Measurements from ENCODE around the gene TNFRSF4.
A peak's percentile ranks its signal among the peaks of the same experiment; 100 is the strongest.

The TNFRSF4 gene

DNA sequence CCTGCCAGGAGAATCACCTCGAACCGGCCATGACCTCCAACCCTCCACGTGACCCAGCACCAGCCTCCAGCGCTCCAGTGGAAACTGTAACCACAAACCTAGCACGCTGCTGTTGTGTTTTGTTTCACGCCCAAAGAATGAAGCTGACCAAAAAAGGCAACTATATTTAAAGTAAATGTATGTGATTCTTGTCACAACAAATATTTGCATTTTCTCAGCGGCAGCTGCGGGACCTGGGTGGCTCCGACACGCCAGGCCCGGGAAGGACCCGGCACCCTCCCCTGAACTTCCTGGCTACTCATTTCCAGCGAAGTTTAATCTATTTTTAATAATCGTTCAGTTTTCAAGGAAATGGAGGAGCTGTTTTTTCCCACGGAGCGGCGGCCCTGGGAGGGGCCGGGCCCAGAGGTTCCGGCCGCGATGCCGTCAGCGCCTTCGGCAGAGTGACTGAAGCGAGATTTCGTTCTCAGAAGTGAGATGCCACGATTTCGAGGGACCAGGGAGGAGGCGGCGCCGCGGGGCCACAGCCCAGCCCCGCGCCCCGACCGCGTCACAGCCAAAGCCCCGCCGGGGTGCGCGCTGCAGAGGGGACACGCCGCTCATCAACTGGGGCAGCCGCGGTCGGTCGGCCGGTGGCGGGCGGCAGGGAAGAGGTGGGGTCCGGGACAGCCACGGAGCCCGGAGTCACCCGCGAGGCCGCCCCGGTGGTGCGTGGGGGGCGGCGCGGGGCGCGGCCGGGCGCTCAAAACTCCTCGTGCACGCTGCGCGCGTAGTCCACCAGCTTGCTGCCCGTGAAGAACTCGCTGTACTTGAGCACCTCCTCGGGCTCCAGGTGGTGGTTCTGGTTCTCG lies 3.0 kb upstream of the TNFRSF4 start:
- no peak for DNase-seq

GRCh38 chr1:1215881-1216605 lies 2.1 kb upstream of the TNFRSF4 start:
- DNase-seq = no peak

DNA sequence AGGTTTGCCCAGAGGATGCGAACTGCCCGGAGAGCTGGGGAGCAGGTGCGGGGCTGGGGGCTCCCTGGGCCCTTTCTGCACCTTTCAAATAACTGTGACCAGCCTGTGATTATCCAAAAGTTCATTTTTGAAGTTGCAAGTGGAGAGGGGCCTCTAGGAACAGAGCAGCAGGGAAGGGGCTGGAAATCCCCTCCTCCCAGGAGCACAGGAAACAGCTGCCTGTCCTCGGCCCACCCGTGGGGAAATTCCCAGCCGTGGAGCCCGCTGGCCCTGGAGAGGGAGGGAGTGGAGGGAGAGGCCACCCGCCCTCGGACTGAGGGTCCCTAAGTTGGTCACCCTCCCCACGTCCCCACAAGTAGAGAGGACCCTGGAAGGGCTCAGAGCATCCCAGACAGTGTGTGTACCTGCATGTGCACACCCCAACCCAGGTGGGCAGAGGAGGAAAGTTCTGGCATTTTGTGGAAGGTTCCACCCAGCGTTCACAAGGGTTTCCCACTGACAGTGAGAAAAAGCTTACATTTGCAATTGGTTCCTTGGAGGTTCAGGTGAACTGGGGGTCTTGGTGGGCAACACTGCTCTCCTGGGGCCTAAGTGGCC lies 1.2 kb upstream of the TNFRSF4 start:
- no peak for DNase-seq

DNA sequence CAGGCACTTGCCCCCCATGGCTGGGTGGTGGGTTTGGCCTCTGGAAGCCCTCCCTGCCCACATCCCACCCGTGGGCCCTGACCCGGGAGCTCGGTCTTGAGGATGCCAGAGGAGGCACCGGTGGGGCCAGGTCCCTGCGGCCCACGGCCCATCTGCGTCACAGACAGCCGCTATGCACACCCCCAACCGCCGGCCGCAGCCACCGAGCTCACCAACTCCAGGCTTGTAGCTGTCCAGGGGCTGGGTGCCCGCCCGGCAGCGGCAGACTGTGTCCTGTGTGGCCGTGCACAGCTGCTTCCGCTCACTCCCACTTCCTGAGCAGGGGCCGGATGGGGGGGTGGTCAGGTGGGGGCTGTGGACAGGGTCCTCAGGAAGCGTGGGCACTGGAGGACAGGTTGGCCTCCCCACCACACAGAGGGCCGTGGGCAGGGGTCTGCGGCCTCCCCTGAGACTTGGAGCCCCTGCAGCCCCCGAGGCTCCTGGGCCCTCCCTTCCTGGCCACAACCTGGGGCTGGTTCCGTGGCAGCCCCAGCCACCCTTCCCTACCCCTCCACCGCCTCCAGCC lies 1.1 kb downstream of the TNFRSF4 start:
- no peak for DNase-seq

DNA sequence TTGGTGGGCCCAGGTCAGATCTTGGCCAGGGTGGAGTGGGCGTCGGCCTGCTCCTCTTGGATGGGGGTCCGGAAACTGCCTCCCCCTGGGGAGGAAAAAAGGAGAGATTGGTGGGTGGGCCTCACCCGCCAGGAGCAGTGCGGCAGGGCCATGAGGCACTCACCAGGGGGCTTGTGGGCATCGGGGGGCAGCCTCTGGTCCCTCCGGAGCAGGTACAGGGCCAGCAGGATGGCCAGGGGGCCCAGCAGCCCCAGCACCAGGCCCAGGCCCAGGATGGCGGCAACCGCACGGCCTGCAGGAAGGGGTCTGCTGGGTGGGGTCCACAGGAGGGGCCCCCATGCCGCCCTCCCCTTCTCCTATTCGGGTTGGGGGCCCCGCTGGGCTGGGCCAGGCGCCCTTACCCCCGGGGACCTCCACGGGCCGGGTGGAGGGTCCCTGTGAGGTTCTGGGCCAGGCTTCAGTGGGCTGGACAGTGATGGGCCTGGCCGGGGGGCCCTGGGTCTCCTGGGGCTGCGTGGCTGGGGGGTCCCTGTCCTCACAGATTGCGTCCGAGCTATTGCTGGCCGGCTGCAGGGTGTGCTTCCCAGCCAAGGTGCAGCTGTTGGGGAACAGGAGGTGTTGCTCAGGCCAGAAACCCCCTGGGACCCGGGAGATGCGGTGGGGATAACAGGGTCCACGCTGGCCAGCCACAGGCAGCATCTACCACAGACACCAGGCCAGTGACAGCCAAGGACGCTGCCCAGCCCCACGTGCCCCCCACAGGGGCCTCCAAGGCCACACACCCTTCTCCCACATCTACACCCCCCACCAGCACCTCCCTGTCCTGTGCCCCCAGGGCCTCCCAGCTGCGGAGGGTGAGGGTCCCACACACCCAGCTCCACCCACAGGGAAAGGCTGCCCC lies 2.2 kb downstream of the TNFRSF4 start:
- no peak for DNase-seq

DNA sequence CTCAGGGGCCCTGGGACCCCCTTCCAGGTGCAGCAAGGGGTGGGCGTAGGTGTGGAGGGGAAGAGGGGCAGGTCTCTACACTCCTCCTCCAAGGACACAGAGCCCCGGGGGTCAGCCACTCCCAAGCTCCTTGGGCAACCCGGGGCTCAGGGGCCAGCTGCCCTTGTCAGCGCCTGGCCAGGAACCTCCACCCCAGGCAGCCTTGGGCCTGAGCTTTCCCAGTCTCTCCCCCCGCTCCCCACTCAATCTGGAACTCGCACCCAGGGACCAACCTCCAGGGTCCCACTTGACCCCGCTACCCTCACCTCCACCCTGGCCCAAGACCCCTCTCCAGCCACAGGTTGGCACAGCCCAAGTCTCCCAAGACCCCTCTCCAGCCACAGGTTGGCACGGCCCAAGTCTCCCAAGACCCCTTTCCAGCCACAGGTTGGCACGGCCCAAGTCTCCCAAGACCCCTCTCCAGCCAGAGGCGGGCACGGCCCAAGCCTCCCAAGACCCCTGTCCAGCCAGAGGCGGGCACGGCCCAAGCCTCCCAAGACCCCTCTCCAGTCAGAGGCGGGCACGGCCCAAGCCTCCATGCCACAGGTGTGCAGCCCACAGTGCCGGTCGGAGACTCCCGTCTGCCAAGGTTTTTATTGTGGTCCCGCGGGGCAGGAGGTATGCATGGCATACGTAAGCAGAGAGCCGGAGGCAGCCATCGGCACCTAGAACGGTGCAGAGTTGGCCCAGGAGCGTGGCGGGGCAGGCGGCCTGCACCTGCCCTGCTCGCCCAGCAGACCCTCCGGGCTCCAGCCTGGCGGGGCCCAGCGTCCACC lies 3.0 kb downstream of the TNFRSF4 start:
- no peak for DNase-seq

DNA sequence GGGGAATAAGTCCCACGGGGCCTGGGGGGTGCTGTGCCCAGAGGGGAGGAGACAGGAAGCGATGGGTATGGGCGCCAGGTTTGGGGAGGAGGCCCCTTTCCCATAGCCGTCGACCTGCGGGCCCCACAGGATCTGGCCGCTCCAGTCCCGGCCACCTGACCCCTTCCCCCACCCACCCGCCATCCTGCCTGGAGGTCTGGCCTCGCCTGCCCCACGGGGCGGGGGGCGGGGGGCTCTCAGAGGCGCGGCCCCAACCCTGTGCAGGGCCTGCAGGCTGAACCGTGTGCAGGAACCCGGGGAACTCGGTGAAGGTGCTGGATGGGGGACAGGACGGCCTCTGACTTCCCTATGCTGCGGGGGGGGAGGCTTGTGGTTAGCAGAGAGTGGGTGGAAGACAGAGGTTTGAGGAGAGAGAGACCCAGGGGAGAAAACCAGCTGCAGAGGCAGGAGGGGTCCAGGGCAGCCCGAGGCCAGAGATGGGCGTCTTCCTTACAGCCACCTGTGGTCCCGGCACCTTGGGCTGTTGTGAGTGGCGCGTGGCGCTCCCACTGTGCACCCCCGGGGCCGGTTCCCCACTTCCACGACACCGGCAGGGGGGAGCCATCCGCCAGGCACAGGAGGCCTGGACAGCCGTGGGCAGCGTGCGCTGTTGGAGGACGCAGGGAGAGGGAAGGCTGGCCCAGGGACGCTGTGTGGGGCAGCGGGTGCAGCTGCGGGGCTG lies 5.1 kb downstream of the TNFRSF4 start:
- no peak for DNase-seq

DNA sequence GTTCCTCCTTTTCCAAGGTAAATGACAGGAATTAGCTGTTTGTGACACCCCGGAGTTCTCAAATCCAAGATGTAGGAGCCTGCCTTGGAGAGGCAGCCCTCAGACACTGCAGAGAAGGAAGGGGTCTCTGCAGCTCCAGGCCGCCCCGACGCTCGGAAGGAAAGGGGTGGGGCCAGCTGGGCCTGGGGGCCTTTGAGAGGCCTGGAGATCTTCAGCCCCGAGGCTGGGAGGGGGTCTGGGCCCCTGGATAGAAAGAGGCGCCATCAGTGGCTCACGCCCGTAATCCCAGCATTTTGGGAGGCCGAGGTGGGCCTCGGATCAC lies 6.4 kb downstream of the TNFRSF4 start:
- DNase-seq = no peak

- DNase-seq = no peak
Observed at GRCh38 chr1:1206966-1207531, 6.9 kb downstream of the TNFRSF4 start.

DNA sequence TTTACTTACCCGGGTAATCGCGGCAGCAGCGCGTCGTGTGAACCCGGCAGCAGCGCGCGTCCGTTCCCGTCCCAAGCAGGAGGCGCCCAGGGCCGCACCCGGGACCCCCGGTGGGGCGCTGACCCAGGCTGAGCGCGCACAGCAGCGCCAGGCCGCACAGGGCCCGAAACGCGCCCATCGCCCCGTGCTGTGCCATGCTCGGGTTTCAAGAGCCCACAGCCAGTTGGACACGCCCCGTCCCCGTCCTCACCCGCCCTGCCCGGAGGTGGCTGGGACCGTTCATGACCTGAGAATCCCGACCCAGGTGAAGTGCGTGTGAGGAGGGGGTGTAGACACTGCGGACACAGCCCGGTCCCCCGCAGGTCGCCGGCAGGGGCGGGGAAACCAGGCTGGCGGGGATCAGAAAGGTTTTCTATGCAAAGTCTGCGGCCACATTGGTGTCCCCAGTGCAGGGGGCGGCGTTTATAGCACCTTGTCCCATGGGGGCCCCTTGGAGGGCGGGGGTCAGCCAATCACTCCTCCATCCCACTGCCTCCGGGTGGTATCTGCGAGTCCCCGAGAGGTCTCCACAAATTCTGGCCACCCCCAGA lies 7.5 kb downstream of the TNFRSF4 start, which contains the start of gene TNFRSF18:
Gene TNFRSF18 (minus strand): TSS at position 217 of the 590 bp plus-strand sequence. CDS start 21 bp downstream, at position 196.
- DNase-seq = no peak

DNA sequence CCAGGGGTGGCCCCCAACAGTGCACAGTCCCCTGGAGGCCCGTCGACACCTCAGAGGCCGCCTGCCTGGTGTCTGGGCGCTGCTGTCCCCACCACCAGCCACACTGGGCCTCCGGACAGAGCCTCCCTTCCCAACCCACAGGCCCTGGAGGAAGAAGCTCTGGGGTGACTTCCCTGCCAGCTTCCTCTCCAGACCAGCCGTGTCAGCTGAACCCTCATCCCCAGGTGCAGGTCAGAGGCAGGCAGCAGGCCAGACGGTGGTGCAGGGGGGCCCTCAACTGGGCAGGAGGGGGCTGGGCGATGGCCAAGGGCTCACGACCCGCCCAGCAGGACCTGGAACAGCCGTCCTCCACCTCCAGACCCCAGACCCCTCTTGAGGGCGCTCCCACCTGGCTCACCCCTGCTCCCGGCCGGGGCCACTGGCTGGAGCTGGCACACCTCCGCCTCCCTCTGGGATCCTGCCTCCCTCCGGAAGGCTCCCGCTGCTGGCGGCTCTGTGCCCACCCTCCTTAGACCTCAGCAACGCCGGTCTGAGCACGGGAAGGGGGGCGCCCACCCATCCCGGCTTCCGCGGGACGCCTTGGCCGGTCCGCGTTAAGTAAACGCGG lies 8.1 kb downstream of the TNFRSF4 start:
- DNase-seq = no peak

DNA sequence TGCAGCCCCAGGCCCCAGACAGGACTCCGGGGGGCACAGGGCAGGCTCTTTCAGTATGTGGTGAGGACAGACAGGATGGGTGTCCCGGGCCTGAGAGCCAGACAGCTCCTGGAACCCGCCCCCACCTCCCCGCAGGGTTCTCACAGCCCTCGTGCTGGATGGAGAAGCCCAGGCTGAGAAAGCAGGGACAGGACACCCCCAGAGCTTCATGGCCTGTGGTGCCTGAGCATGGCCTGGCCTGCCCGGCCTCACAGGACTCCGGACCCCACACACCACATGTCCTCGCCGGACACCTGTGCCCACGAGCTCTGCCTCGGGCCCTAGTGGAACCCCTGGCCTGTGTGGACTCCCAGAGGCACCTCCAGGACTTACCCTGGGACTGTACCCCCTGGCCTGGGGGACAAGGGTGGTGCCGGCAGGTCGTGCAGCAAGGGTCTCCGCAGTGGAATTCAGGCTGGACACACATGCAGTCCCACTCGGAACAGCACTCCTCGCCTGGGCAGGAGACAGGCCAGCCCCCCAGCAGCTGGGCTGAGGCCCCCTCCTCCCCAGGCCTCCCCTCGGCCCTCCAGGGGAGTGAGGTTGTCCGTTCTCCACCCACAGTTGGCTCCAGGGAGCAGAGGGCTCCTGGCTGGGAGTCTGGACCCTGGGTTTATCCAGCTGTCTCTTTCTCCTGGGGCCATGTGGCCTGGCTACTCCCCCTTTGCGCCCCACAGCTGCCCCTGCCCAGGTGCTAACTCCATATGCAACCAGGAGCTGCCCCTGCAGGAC lies 8.8 kb downstream of the TNFRSF4 start:
- no peak for DNase-seq

GRCh38 chr1:1204425-1204920 lies 9.5 kb downstream of the TNFRSF4 start:
- DNase-seq = no peak

DNA sequence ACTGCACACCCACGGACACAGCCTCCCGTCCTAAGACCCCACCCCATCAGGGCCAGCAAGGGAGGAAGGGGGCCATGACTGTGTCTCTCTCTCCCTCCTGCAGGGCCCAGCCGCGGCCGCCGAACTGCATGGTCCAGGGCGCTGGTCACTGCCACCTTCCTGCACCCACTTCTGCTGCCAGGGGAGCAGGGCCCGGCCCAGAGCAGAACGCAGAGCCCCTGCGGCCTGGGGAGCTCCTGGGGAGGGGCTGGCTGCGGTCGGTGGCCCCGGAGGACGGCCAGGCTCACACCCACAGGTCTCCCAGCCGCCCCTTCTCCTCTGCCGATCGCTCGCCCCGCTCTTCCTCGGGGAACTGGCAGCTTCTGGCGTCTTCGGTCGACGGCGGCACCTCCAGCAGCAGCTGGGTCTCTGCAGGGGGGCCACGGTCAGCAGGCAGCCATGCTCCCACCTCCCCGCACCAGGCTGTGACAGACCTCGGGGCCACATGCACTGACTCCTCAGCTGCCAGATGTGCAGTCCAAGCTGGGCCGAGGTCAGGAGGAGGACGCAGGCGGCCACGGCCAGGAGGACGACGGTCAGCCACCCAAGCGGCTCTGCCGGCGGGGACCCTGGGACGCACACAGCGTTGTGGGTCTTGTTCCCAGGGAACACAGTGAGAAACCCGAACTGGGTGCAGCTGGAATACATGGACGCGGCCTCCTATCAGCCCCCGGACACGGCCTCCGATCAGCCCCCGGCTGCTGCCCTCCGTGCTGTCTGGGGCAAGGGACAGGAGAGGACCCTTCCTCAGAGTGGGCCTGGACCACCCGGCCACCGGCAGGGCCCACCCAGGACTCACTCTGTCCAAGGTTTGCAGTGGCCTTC lies 10.2 kb downstream of the TNFRSF4 start:
- DNase-seq = no peak

GRCh38 chr1:1202831-1203560 lies 11.0 kb downstream of the TNFRSF4 start:
- no peak for DNase-seq

DNA sequence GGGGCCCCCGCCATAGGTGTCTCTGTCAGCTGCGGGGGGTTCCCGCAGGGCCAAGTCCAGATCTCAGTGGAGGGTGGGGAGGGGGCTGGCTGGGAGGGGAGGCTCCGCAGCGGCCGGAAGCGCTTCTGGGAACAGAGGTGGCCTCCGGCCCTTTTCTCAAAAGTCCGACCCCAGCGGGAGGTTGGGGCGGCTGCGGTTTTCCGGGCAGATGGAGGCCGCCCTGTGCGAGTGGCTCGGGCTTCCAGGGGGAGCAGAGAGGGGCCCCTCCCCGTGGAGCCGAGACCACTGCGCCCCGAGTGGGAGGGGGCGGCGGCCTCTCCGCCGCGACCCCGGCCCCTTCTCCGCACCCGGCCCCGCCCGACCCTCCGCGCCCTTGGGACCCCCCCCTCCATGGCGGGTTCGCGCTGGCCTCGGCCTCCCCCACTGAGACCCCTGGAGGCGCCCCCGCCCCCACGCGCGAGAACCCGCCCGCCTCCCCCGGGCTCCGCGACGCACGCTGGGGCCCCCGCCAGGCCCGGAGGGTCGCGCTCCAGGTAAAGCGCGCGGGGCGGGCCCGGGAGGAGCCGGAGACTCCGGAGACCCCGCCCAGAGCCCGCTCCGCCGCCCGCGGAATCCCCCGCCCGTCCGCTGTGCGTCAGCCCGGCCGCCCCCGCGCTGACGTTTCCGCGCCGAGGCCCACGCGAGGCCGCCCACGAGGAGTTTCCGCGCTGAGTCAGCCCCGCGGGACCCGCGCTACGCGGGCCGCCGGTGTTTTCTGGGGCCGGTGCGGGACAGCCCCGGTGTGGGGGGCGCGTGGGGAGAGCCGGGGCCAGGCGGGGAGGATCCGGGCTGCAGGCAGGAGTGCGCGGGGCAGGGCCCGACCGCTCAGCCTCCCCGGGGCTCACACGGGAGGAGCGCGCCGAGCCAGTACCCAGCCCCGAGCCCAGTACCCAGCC lies 12.8 kb downstream of the TNFRSF4 start:
- DNase-seq = peak; percentile 75 to 84 (median 76)
